Measurements from ENCODE around the gene PPEF1. TPM values are rescaled to one million over a fixed set of nuclear protein-coding genes. Genes with fewer than 3 reads are reported as not detected.

The PPEF1 gene
- polyA plus RNA-seq, 2 of the 4 experiments (the other 2 are of a cell fraction) = 1.0 to 1.9 TPM

- CTCF ChIA-PET = interaction anchor here (4.3 kb wide), 1 partner anchor 11 kb away, joined by 23 read pairs; no protein-coding TSS in a partner anchor
- TF ChIP-seq KDM5A (IDR thresholded peaks at IDR 0.05) (no peak), ESRRA (IDR thresholded peaks at IDR 0.05; ENCODE audit: borderline replicate concordance, low read length) (no peak), EHMT2 (IDR thresholded peaks at IDR 0.05; ENCODE audit: low read depth) (no peak), SREBF2 (IDR thresholded peaks at IDR 0.05) (no peak), HMGXB4 (CRISPR knock-in tag; IDR thresholded peaks at IDR 0.05; ENCODE audit: borderline replicate concordance) (no peak), USF2 (IDR thresholded peaks at IDR 0.05) (no peak), MAX (IDR thresholded peaks at IDR 0.05) (no peak)
Measured at GRCh38 chrX:18687856-18688495, 19.5 kb upstream of the PPEF1 start.

GRCh38 chrX:18691431-18691830, 16.0 kb upstream of the PPEF1 start:
- no peak overlapping the region for H3K4me3 ChIP-seq
- POLR2A ChIA-PET = no interaction called here
- H3K9me3 ChIP-seq = no peaks in the 10 kb centered on the region
- CTCF ChIA-PET = interaction anchor here (0.6 to 1.7 kb wide), 2 partner anchors 15 to 191 kb away, joined by 3 to 6 read pairs; no protein-coding TSS in a partner anchor
- FAIRE-seq = no peak
- no peak for DNase-seq (ENCODE audit: low read depth in 1 of 2, low spot score in 1 of 2)
- no peak for ATAC-seq
- WGBS (ENCODE audit: missing lambda C conversion rate) = 52% methylated on average over 1 of the region's 1 CpG
- H3K4me2 ChIP-seq = no peak overlapping the region
- TF ChIP-seq USF2 (IDR thresholded peaks at IDR 0.05) (no peak), PHF8 (IDR thresholded peaks at IDR 0.05; ENCODE audit: borderline replicate concordance, low read depth) (no peak), FOSB (CRISPR knock-in tag; IDR thresholded peaks at IDR 0.05) (no peak), SREBF2 (IDR thresholded peaks at IDR 0.05) (no peak), KDM1A (IDR thresholded peaks at IDR 0.05; ENCODE audit: low read depth) (no peak), FOSL2 (IDR thresholded peaks at IDR 0.05) (no peak), FOSL2 (CRISPR knock-in tag; IDR thresholded peaks at IDR 0.05) (no peak)
- no peak overlapping the region; a peak in 1 of 6 replicates for H3K27ac ChIP-seq
- peaks cover under 1% of the 10 kb centered on the region; the same call in 1 of the 3 replicates for H3K4me1 ChIP-seq

More at GRCh38 chrX:18687856-18688495, 19.5 kb upstream of the PPEF1 start:
- Histone ChIP-seq H3K4me1 (peaks cover 13% of the 10 kb centered on the region; the same call in 2 of the 3 replicates), H3K4me2 (no peak overlapping the region), H3K4me3 (no peak overlapping the region), H3K9me3 (no peaks in the 10 kb centered on the region), H3K27ac (no peak overlapping the region)
- POLR2A ChIA-PET = no interaction called here
- ATAC-seq (no peak), DNase-seq (ENCODE audit: low read depth in 1 of 2, low spot score in 1 of 2) (no peak), FAIRE-seq (no peak)
- 93% methylated on average over 7 of the region's 7 CpGs for WGBS (ENCODE audit: missing lambda C conversion rate)

- 99% methylated on average over 4 of the region's 4 CpGs for WGBS (ENCODE audit: missing lambda C conversion rate)
- ATAC-seq = no peak
- ChIA-PET POLR2A (interaction anchor here (0.6 kb wide), 1 partner anchor 16 kb away, joined by 3 read pairs; no protein-coding TSS in a partner anchor), CTCF (interaction anchor here (1.2 to 1.7 kb wide), 2 partner anchors 10 to 16 kb away, joined by 3 to 4 read pairs; no protein-coding TSS in a partner anchor)
- 0 out of 6 replicates have a peak overlapping the region, but pooled peaks of 1 of the 2 experiments have one; percentile 18 for H3K27ac ChIP-seq
- no peak for DNase-seq (ENCODE audit: low read depth in 1 of 2, low spot score in 1 of 2)
- FAIRE-seq = no peak
- H3K4me1 ChIP-seq = no peaks in the 10 kb centered on the region
- no peak overlapping the region for H3K4me2 ChIP-seq
- H3K4me3 ChIP-seq = no peak overlapping the region
- no peaks in the 10 kb centered on the region for H3K9me3 ChIP-seq
- TF ChIP-seq CHD2 (IDR thresholded peaks at IDR 0.05; ENCODE audit: low read length, partially characterized antibody) (no peak), RAD21 (conservative IDR thresholded peaks at IDR 0.05 in 1 of 2, IDR thresholded peaks at IDR 0.05 in 1 of 2) (no peak), NR3C1 (IDR thresholded peaks at IDR 0.05) (no peak), BHLHE40 (IDR thresholded peaks at IDR 0.05; ENCODE audit: low read depth, low read length) (no peak), GATA3 (IDR thresholded peaks at IDR 0.05; ENCODE audit: borderline replicate concordance) (no peak), CTCF (IDR thresholded peaks at IDR 0.05) (no peak), MAX (IDR thresholded peaks at IDR 0.05) (no peak), KDM5A (IDR thresholded peaks at IDR 0.05) (no peak), PBX3 (IDR thresholded peaks at IDR 0.05) (no peak), HOXB5 (CRISPR knock-in tag; IDR thresholded peaks at IDR 0.05) (no peak), FOXS1 (CRISPR knock-in tag; IDR thresholded peaks at IDR 0.05) (no peak), BCL3 (IDR thresholded peaks at IDR 0.05) (no peak), HOXB13 (CRISPR knock-in tag; IDR thresholded peaks at IDR 0.05; ENCODE audit: low read depth) (no peak)
Measured at GRCh38 chrX:18692541-18692940, 14.9 kb upstream of the PPEF1 start.
